C4-2B (cell line): ENCODE measurements around the gene LARP4B.

ENCODE experiments used
- ZFX ChIP-seq: fragments of 450-650 bp; IDR thresholded peaks from 2 replicates; pipeline ENCODE4 v1.6.1; 2017
- TF ChIP-seq, protein P1 (sequence below): fragments of 450-650 bp; conservative IDR thresholded peaks from 2 replicates; pipeline ENCODE4 v1.5.1; 2017; ENCODE audit warnings: mild to moderate bottlenecking

DNA sequence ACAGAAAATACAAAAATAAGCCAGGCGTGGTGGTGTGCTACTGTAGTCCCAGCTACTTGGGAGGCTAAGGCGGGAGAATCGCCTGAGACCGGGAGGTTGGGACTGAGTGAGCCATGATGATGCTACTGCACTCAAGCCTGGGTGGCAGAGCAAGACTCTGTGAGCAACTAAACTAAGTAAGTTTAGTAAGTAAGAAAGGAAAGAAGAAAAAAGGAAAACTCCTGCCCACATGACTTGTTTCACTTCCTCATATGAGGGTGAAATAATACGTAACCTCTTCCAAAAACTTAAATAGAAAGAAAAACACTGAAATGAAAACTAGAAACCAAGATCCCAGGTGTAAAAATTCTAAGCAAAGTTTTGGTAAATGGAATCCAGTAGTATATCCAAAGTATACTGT lies 79.6 kb downstream of the LARP4B start:
- no peak for TF ChIP-seq ZFX
- TF ChIP-seq, protein P1, sequence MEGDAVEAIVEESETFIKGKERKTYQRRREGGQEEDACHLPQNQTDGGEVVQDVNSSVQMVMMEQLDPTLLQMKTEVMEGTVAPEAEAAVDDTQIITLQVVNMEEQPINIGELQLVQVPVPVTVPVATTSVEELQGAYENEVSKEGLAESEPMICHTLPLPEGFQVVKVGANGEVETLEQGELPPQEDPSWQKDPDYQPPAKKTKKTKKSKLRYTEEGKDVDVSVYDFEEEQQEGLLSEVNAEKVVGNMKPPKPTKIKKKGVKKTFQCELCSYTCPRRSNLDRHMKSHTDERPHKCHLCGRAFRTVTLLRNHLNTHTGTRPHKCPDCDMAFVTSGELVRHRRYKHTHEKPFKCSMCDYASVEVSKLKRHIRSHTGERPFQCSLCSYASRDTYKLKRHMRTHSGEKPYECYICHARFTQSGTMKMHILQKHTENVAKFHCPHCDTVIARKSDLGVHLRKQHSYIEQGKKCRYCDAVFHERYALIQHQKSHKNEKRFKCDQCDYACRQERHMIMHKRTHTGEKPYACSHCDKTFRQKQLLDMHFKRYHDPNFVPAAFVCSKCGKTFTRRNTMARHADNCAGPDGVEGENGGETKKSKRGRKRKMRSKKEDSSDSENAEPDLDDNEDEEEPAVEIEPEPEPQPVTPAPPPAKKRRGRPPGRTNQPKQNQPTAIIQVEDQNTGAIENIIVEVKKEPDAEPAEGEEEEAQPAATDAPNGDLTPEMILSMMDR, result no peak
